GM12801 (cell line): ENCODE data around the gene MTCL1.

ENCODE experiments used
- TF ChIP-seq, protein P1 (sequence below): IDR thresholded peaks from one replicate; pipeline ENCODE4 v1.5.1; 2011; ENCODE audit warnings: control low read depth; ENCODE audit not compliant: insufficient read length; ENCODE audit errors: extremely low read depth

MTCL1 gene

GRCh38 chr18:8770657-8771056 lies 65.3 kb downstream of the MTCL1 start:
- TF ChIP-seq, protein P1, sequence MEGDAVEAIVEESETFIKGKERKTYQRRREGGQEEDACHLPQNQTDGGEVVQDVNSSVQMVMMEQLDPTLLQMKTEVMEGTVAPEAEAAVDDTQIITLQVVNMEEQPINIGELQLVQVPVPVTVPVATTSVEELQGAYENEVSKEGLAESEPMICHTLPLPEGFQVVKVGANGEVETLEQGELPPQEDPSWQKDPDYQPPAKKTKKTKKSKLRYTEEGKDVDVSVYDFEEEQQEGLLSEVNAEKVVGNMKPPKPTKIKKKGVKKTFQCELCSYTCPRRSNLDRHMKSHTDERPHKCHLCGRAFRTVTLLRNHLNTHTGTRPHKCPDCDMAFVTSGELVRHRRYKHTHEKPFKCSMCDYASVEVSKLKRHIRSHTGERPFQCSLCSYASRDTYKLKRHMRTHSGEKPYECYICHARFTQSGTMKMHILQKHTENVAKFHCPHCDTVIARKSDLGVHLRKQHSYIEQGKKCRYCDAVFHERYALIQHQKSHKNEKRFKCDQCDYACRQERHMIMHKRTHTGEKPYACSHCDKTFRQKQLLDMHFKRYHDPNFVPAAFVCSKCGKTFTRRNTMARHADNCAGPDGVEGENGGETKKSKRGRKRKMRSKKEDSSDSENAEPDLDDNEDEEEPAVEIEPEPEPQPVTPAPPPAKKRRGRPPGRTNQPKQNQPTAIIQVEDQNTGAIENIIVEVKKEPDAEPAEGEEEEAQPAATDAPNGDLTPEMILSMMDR = no peak

DNA sequence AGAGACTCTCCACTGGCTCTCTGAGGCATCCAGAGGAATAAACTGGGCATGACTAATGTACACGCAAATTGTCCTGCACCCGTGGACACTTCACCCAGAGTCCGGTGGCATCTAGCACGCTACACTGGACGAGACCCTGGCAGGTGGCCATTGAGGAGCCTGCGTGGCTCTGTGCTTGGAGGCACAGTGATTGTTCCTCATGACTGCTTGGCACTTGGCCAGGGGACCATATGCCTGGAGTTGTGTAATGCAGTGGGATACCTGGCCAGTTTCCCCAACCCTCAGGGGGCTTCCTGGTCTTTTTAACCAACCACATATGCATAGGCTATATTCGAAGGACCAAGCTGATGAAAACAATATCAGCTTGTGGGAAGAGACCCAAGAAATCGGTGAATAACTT lies 66.6 kb downstream of the MTCL1 start:
- TF ChIP-seq, protein P1 = no peak

DNA sequence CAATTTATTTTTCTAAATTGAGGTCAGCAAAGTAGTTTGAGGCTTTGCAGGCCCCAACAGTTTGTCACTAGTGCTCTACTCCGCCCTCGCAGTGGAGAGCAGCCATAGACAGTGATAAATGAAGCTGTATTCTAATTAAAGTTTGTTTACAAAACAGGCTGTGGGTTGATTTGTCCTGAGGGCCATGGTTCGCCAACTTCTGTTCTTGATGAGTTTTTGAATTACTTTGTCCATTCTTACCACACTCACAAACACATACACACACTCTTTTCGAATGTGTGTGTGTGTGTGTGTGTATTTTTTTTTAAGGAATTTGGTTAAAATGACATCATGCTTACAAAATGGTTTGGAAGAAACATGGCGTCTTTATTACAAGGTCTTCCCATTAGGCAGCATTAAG lies 68.6 kb downstream of the MTCL1 start:
- TF ChIP-seq, protein P1 = no peak

- TF ChIP-seq, protein P1 = no peak
These were observed 70.9 kb downstream of the MTCL1 start for GRCh38 chr18:8776013-8776943.

- TF ChIP-seq, protein P1 = no peak
These were observed 72.5 kb downstream of the MTCL1 start for GRCh38 chr18:8777846-8778245.

- TF ChIP-seq, protein P1 = no peak
These were observed 73.0 kb downstream of the MTCL1 start for GRCh38 chr18:8778386-8778785.

GRCh38 chr18:8778824-8779223 lies 73.5 kb downstream of the MTCL1 start:
- TF ChIP-seq, protein P1 = no peak
